Astrocyte (in vitro differentiated cells and primary cell): ENCODE results near the gene HBS1L. TPM values are rescaled to one million over a fixed set of nuclear protein-coding genes. Genes with fewer than 3 reads are reported as not detected.

Source experiments
- DNase-seq: peaks from one replicate; pipeline ENCODE4 v3.0.0-alpha.2; 2010; ENCODE audit warnings: low read depth
- FAIRE-seq: peaks from 2 replicates; lab custom pipeline; 2011; peaks lifted over from hg19 to GRCh38; lab: Jason Lieb, UNC
- H2AFZ ChIP-seq: 2 replicates; pipeline ENCODE4 v1.6.0; 2012; ENCODE audit warnings: low read depth, low read length, inconsistent platforms
- H3K27ac ChIP-seq: 2 replicates; pipeline ENCODE4 v1.5.1; 2011; ENCODE audit warnings: low read depth, low read length, inconsistent platforms
- H3K27me3 ChIP-seq: 2 replicates; pipeline ENCODE4 v1.6.0; 2011; ENCODE audit warnings: low read length, inconsistent platforms; ENCODE audit not compliant: insufficient read depth
- H3K36me3 ChIP-seq: 2 replicates; pipeline ENCODE4 v1.5.1; 2011; ENCODE audit warnings: low read length, inconsistent platforms; ENCODE audit not compliant: insufficient read depth
- H3K4me1 ChIP-seq: 2 replicates; pipeline ENCODE4 v1.5.1; 2011; ENCODE audit warnings: low read length, inconsistent platforms; ENCODE audit not compliant: insufficient read depth
- H3K4me2 ChIP-seq: 2 replicates; pipeline ENCODE4 v1.6.0; 2012; ENCODE audit warnings: low read length, inconsistent platforms
- H3K4me3 ChIP-seq: 2 replicates; pipeline ENCODE4 v1.5.1; 2011; ENCODE audit warnings: low read depth, mild to moderate bottlenecking, low read length, inconsistent platforms; ENCODE audit not compliant: insufficient read depth
- H3K79me2 ChIP-seq: 2 replicates; pipeline ENCODE4 v1.6.0; 2012; ENCODE audit warnings: mild to moderate bottlenecking, low read length, inconsistent platforms; ENCODE audit not compliant: insufficient read depth
- H3K9ac ChIP-seq: 2 replicates; pipeline ENCODE4 v1.6.0; 2012; ENCODE audit warnings: mild to moderate bottlenecking, low read length, inconsistent platforms
- H3K9me3 ChIP-seq: 2 replicates; pipeline ENCODE4 v1.5.1; 2012; ENCODE audit warnings: low read depth, mild to moderate bottlenecking, low read length, inconsistent platforms; ENCODE audit not compliant: insufficient read depth
- H4K20me1 ChIP-seq: 2 replicates; pipeline ENCODE4 v1.6.0; 2012; ENCODE audit warnings: low read length, inconsistent platforms; ENCODE audit not compliant: insufficient read depth
- H3K27ac Mint-ChIP-seq: one replicate; pipeline ENCODE4 v1.8.0; 2021; ENCODE audit warnings: mild to moderate bottlenecking, mixed read lengths; ENCODE audit not compliant: unreplicated experiment
- H3K27me3 Mint-ChIP-seq: one replicate; pipeline ENCODE4 v1.8.0; 2021; ENCODE audit warnings: low read depth, mixed read lengths; ENCODE audit not compliant: unreplicated experiment
- H3K36me3 Mint-ChIP-seq: one replicate; pipeline ENCODE4 v1.8.0; 2021; ENCODE audit warnings: low read depth, mixed read lengths; ENCODE audit not compliant: unreplicated experiment
- H3K4me1 Mint-ChIP-seq: one replicate; pipeline ENCODE4 v1.8.0; 2021; ENCODE audit warnings: low read depth, mixed read lengths; ENCODE audit not compliant: unreplicated experiment
- H3K4me3 Mint-ChIP-seq: one replicate; pipeline ENCODE4 v1.8.0; 2021; ENCODE audit warnings: mild to moderate bottlenecking, moderate library complexity, mixed read lengths; ENCODE audit not compliant: unreplicated experiment
- H3K9me3 Mint-ChIP-seq: one replicate; pipeline ENCODE4 v1.8.0; 2021; ENCODE audit warnings: mild to moderate bottlenecking, mixed read lengths; ENCODE audit not compliant: unreplicated experiment
- CTCF ChIP-seq: IDR thresholded peaks from 2 replicates; pipeline ENCODE4 v1.5.1; 2011; ENCODE audit warnings: low read depth, mild to moderate bottlenecking, inconsistent platforms, low read length, moderate library complexity; ENCODE audit not compliant: insufficient read depth
- EZH2 ChIP-seq: IDR thresholded peaks from 2 replicates; pipeline ENCODE4 v1.6.1; 2012; ENCODE audit warnings: mild to moderate bottlenecking, low read length, inconsistent platforms; ENCODE audit not compliant: insufficient read depth
- total RNA-seq: library from RNA; stranded (reverse); gene quantifications from 2 replicates; pipeline ENCODE4 v1.2.1, GENCODE V29; 2021

HBS1L gene
- total RNA-seq, 1 donor from 2014 or later = 87.8 TPM

- no peaks in the 10 kb centered on the region for H3K4me1 ChIP-seq
- no peak overlapping the region for H3K27ac Mint-ChIP-seq
- no peak overlapping the region for H2AFZ ChIP-seq
- TF ChIP-seq EZH2 (no peak), CTCF (no peak)
- DNase-seq = no peak
- no peak overlapping the region for H3K4me3 ChIP-seq
- no peaks in the 10 kb centered on the region for H3K9me3 Mint-ChIP-seq
- no peaks in the 10 kb centered on the region for H3K27me3 ChIP-seq
- no peak overlapping the region for H3K4me2 ChIP-seq
- H4K20me1 ChIP-seq = peaks cover 13% of the 10 kb centered on the region
- H3K36me3 ChIP-seq = peaks cover 2% of the 10 kb centered on the region
- no peak for FAIRE-seq
- no peaks in the 10 kb centered on the region for H3K79me2 ChIP-seq
- H3K27ac ChIP-seq = no peak overlapping the region
- no peak overlapping the region for H3K4me3 Mint-ChIP-seq
- H3K9ac ChIP-seq = no peak overlapping the region
- H3K27me3 Mint-ChIP-seq = no peaks in the 10 kb centered on the region
- H3K4me1 Mint-ChIP-seq = peaks cover 7% of the 10 kb centered on the region
- H3K9me3 ChIP-seq = no peaks in the 10 kb centered on the region
- H3K36me3 Mint-ChIP-seq = no peaks in the 10 kb centered on the region
Measured at GRCh38 chr6:135006386-135006914, 48.2 kb downstream of the HBS1L start.

GRCh38 chr6:135004399-135004798 lies 50.2 kb downstream of the HBS1L start:
- Mint-ChIP-seq H3K36me3 (no peaks in the 10 kb centered on the region), H3K4me3 (no peak overlapping the region), H3K27ac (no peak overlapping the region), H3K9me3 (no peaks in the 10 kb centered on the region), H3K4me1 (peaks cover 7% of the 10 kb centered on the region), H3K27me3 (no peaks in the 10 kb centered on the region)
- no peak for FAIRE-seq
- no peak overlapping the region for H3K27ac ChIP-seq
- no peak overlapping the region for H2AFZ ChIP-seq
- H3K9ac ChIP-seq = no peak overlapping the region
- H3K79me2 ChIP-seq = no peaks in the 10 kb centered on the region
- H3K27me3 ChIP-seq = no peaks in the 10 kb centered on the region
- no peak overlapping the region for H3K4me2 ChIP-seq
- H3K4me3 ChIP-seq = no peak overlapping the region
- H3K36me3 ChIP-seq = peaks cover 4% of the 10 kb centered on the region
- H4K20me1 ChIP-seq = peaks cover 13% of the 10 kb centered on the region
- no peaks in the 10 kb centered on the region for H3K4me1 ChIP-seq
- no peaks in the 10 kb centered on the region for H3K9me3 ChIP-seq
- no peak for DNase-seq
- TF ChIP-seq EZH2 (no peak), CTCF (no peak)

GRCh38 chr6:135002974-135003703 lies 51.5 kb downstream of the HBS1L start:
- no peaks in the 10 kb centered on the region for H3K79me2 ChIP-seq
- H3K9ac ChIP-seq = no peak overlapping the region
- H3K4me3 ChIP-seq = no peak overlapping the region
- H3K36me3 Mint-ChIP-seq = no peaks in the 10 kb centered on the region
- H3K4me1 ChIP-seq = no peaks in the 10 kb centered on the region
- H3K4me3 Mint-ChIP-seq = no peak overlapping the region
- peaks cover 7% of the 10 kb centered on the region for H4K20me1 ChIP-seq
- H3K4me2 ChIP-seq = no peak overlapping the region
- H3K36me3 ChIP-seq = peaks cover 4% of the 10 kb centered on the region
- no peaks in the 10 kb centered on the region for H3K27me3 ChIP-seq
- TF ChIP-seq CTCF (no peak), EZH2 (no peak)
- no peak overlapping the region for H3K27ac Mint-ChIP-seq
- H3K27ac ChIP-seq = no peak overlapping the region
- H3K27me3 Mint-ChIP-seq = no peaks in the 10 kb centered on the region
- H3K4me1 Mint-ChIP-seq = no peaks in the 10 kb centered on the region
- FAIRE-seq (no peak), DNase-seq (no peak)
- no peaks in the 10 kb centered on the region for H3K9me3 Mint-ChIP-seq
- H2AFZ ChIP-seq = no peak overlapping the region
- no peaks in the 10 kb centered on the region for H3K9me3 ChIP-seq
